ENCODE data around the gene SEMA6D. TPM values are rescaled to one million over a fixed set of nuclear protein-coding genes. Genes with fewer than 3 reads are reported as not detected.

Gene SEMA6D, protein sequence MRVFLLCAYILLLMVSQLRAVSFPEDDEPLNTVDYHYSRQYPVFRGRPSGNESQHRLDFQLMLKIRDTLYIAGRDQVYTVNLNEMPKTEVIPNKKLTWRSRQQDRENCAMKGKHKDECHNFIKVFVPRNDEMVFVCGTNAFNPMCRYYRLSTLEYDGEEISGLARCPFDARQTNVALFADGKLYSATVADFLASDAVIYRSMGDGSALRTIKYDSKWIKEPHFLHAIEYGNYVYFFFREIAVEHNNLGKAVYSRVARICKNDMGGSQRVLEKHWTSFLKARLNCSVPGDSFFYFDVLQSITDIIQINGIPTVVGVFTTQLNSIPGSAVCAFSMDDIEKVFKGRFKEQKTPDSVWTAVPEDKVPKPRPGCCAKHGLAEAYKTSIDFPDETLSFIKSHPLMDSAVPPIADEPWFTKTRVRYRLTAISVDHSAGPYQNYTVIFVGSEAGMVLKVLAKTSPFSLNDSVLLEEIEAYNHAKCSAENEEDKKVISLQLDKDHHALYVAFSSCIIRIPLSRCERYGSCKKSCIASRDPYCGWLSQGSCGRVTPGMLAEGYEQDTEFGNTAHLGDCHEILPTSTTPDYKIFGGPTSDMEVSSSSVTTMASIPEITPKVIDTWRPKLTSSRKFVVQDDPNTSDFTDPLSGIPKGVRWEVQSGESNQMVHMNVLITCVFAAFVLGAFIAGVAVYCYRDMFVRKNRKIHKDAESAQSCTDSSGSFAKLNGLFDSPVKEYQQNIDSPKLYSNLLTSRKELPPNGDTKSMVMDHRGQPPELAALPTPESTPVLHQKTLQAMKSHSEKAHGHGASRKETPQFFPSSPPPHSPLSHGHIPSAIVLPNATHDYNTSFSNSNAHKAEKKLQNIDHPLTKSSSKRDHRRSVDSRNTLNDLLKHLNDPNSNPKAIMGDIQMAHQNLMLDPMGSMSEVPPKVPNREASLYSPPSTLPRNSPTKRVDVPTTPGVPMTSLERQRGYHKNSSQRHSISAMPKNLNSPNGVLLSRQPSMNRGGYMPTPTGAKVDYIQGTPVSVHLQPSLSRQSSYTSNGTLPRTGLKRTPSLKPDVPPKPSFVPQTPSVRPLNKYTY
- total RNA-seq: 13.9 TPM

DNA sequence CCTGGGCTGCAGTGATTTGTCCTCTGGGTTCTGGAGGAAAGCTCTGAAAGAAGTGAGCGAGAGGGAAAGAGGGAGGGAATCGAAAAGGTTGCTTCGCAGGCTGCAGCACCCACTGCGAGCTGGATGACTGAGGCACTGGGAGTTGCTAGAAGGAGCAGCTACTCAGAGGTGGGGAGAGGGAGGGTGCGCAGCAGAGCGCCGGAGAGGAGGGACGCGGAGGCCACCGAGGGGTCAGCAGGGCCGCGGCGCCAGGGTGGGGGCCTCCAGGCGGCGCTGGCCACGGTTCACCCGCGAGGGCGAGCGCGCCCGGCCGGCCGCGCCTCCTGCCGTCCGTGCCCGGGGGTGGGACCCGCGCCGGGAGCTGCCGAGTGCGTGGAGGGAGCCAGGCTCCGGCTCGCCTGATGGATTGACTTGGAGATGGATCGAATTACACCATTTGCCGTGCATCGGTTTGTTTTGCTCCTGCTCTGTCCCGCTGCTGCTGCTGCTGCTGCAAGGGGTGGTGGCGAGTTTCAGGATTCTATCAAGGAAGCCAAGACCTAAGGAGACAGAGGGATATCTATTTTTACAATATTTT, at the start of gene SEMA6D:
TSS of gene SEMA6D (plus strand) at position 470 of the 577 bp plus-strand sequence. CDS start 42,294 bp downstream, outside the sequence.
- DNase-seq: peak; percentile 82

DNA sequence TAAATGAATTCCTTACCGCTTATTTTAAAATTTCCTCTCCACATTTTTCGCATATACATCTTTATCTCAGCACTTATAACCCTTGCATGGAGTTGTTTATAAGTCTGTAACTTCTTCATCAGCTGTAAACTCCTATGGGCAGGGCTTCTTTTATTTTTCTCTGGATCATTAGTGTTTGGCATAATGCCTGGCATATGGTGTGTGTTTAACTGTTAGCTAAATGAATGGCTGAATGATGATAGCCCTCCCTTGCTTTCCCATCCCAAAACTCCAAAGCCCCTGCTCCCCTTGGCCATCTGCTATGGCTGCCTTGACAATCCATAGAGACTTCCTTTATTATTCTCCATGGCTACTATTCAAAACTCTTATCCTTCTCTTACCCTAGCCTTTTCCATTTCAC, 48.1 kb upstream of the SEMA6D start:
- DNase-seq: peak; percentile 33

DNA sequence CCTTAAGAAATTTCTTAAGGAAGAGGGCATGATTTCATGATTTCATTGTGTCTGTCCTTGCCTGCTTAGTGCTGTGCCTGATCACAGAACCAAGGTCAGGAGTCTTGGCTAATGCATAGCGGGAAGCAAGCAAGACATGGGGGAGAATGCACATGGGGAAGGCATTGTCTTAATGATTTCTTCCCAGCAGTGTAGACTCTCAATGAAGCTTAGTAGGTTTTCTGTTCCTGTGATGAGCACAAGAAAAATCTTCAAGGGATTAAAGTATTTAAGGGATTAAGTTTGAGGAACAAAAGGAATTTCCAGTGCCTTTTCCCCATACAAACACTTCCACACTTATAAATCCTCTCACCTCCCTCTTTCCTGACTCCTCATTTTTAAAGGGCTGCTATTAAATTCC, 46.9 kb upstream of the SEMA6D start:
- no peak for DNase-seq

DNA sequence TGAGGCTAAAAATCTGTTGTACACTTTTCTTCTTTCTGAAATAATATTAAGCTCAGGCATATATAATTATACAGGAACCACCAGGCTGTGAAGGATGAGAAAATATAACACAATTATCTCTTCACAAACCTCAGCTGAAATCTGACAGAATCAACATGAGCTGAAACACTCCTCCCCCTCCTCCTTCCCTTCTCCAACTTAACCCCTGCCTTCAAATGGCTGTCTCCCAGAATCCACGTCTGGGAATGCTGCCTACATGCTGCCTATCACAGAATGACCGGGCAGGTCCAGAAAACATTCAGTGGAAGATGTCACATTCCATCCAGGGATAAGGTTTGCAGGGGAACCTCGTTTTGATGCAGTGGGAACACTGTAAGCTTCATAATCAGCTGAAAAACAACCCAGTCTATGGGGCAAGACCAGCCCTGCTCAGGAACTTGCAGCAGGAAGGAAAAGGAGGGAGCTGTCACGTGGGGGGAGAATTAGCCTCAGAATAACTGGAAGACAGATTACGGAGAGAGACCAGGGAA, 44.0 kb upstream of the SEMA6D start:
- no peak for DNase-seq

DNA sequence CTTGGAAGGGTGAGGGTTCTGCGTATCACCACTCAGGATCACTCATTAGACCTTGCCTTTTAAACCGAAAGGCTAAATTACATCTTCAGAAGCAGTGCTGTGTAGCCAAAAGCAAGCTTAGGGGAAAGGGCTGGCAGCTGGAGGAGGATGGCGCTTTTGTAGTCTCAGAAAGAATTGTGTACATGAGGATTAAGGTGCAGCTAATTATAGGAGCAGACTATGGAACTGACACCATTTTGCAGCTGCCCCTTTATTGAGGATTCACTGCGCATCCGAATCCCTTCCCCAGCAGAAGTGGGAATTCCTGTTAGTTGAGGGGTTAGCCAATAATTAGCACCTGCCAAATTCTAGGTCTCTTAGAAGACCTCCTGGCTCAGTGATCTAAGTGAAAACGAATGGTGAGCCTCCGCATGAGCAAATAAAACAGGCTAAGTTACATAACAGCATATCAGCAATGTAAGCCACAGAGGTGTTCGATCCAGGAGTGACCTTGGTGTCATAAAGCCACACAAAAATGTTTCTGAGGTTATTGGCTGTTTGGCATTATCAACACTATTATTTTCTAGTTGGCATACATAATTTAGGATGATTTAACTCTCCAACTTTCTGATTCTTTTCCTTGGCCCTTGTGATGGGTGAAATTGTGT, 42.6 kb upstream of the SEMA6D start:
- no peak for DNase-seq

DNA sequence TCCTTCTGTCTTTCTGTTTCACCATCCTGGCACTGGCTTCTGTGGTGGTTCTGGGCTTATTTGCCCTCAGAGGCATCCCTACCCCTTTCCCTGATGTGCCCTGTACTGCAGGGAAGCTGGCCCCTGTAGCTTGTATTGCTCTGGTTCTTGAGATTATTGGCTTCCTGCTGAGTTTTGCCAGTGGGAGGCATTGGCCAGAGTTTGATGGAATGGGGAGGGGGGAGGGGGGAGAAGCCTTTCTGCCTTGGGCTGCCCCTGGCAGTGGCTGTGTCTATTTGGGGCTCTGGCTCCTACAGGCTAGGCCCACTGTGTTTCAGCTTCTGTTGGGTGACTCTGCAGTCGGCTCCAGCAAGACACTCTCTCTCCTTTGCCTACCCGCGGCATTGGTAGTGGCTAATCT, 41.6 kb upstream of the SEMA6D start:
- DNase-seq: no peak

DNA sequence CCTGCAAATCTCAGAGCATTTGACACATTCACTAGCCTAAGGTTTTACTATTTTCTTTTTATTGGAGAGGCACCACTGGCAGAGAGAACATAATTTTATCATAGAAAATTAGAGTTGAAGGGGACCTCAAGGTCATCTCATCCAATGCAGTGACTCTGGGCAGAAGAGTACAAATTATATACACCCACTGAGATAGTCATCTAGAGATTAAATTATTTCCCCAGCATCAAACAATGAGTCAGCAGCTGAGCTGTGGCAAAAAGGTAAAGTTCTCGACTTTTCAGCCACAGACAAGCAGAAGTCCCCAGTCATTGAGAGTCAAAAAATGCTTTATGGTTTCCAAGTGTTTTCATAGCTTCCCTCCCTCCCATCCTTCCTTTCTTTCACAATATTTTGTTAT, 39.3 kb upstream of the SEMA6D start:
- DNase-seq: no peak

DNA sequence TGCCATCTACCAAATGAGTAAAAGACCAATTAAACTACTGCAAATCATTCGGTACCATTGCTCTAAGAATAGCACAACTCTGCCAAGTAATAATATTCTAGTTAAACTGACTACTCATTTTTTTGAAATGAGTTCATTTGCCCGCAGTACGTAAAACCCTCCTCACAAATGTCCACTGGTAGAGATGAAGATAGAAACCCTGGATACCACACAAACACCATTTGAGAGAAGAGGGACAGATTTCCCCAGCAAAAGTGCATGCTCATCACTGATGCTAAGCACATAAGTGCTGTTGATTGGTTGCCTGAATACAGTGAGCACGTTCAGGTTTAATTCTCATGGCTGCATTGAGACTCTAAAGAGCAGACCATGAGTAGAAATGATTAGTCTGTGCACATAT, 34.6 kb upstream of the SEMA6D start:
- no peak for DNase-seq

DNA sequence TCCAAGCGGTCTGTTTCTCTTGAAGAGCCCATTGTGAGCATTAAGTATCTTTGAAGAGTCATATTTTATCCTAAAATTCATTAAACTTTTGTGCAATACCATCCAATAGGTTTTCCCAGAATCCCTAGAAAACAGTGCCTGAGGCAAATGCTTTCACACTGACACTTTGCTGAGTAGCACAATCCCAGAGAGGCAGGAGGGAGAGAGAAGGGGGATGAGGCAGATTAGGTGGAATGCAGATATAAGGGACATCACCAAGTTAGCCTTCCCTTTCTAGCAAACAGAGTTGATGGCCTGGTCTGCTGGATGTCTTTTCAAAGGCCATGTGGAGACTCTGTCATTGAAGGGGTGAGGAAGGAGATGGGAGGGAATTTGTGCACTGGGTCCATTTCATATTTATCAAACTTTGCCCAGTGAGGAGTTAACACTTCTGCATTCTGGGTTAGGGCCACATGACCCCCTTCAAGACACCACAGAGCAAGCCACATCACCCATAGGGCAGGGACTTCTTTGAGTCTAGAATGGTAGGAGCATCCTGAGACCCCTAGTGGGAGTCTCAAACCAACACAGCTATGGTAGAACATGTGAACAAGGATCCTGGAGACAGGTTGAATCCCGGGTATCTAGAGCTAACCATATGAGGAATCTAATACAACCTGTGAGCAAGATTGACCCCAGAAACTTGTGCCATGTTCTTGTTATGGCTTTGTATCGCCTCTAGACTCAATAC, 32.0 kb upstream of the SEMA6D start:
- no peak for DNase-seq

DNA sequence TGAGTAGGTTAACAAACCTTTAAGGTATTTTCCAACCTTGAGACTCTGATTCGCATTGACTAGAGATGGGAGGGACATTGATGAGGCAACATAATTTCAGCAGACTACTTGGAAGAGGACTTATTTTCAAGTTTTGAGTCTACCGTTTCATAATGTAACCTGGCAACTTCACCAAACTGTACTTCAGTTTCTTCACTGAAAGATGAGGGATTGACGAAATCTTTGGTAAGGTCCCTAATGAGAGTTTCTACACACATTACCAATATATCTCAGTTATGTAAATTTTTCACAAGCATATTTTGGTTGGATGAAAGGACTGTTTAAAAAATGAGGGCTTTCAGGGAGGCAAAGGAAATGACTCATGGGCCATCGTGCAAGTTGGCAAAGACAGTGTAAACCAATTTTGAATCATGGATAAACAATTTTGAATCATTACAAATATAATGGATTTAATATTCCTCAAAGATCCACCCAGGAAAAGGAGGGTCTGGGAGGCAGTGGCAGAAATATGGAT, 28.7 kb upstream of the SEMA6D start:
- DNase-seq: no peak

DNA sequence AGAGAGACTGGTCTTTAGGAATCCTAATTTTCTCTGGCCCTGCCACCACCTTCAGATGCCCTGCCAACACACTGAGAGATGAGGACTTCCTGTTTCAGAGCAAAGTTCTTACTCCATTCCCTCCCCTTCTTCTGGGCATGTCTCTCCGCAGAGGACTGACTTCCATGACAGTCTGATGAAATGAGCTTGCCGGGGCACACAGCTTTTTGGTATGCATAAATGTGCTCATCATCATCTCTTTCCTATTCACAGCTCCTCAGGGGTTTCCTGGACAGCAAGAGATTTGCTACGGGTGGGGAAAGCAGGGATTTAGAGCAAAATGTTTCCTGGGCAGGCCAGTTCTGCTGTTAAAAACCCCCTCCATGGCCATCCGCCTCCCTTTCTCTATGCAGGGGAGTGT, 27.6 kb upstream of the SEMA6D start:
- no peak for DNase-seq

DNA sequence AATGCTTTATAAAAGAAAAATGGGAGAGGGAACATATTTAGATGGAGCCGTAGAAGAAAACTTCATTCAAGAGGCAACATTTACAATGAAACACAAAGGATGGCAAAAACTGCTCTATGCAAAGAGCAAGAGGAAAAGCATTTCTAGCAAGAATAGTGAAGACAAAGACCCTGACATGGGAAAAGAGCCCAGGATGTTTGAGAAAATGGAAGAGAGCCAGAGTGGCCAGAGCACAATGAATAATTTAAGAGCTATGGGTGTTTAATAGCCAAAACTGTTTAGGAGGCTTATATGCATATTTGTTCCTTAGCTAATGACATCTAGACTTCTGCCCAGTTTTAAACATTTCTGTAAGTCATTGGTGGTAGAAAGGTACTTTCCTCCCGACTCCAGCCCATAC, 25.4 kb upstream of the SEMA6D start:
- DNase-seq: no peak

DNA sequence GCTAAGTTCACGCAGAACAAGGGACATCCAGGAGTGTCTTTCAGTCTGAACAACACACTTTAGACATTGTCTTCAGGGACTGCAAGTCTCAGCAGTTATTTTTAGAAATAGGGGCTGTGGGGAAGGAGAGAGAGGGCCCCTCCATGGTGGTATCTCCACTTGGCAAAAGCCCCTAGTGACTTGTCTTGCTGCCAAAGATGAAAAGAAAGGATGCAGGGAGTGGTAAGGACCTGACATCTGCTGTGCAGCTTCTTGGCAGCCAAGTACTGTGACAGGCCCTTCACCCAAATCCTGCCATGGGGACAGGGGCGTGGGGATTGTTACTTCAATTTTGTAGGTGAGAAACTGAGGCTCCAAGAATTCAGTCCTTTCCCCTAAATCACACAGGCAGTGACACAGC, 21.0 kb upstream of the SEMA6D start:
- DNase-seq: no peak

DNA sequence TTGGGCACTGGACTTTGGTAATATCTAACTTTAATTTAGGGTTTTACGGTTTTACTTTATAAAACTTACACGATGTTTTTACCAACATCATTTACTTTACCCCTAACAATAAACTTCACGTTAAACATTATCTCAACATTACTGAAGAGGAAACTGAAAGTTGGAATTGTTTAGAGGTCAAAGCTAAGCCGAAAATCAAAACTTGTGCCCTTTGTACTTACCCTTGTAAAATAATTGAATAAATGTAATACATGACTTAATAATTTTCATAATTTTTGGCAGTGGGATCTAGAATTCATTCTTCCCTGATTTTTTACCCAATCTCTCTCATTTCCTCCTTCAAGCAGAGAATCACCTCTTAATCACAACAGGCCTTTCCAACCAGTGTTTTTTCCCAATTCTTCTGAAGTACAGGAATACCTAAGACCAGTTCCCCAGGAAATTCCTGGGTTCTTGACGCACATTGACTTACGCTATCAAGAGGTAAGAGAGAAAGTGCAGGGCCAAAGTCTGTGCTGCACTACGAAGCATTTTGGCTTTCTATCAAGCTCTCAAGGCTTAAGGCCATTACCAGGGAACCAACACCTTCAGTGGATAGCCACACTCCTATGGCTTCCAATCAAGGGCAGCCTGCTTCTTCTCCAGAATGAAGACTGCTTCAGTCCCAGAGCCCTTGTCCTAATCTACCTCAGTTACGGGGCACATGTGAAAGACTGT, 11.9 kb upstream of the SEMA6D start:
- no peak for DNase-seq

DNA sequence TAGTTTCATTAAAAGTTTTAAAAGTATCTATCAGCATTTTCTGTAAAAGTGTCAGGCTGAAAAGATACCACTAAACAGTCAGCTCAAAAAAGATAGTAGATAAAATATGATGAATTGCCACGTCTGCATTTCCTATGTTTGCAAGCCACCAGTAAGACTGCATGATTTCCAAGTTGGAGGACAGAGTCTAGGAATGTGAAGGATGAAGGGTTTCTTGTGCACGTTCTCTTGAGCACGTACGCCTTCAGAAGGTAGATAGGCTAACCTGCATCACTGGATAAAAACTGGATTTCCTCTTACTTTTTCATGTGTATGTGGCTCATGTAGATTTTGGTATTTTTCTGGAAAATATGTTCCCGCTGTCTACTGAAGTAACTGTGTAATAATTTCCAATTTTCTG, 9.9 kb upstream of the SEMA6D start:
- no peak for DNase-seq

DNA sequence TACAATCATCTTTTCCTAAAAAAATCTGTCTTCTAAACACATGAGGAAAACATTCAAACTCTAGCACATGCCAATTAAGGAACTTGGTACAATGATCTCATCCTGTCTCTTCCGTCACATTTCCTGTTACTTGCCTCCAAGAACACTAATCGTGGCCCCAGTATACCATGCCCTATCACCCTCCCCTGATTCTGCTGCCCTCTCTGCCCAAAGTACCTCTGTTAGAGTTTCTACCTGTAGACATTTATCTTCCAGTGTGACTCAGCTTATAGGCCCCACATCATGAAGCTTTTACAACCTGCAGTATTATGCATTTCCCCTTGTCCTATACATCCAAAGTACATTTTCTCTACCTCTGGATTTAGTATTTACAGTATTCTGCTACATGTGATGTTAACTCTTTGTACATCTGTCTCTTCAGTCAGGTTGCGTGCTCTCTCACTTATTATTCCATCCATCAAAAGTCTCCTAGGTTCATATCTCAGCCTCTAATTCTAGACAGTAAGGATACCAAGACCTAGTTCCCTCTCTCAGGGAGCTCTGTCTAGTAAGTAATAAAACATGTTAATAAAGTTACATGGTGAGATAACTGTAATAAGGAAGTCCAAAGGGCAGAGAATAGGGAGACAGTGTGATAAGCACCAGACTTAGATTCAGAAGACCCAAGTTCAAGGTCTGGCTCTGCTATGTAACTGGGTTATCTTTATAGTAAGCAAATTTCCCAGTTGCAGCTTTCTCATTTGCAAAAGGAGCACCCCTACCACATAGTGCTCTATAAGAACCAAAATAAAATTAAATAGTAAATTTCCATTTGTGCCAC, 8.9 kb upstream of the SEMA6D start:
- peak; percentile 49 for DNase-seq

DNA sequence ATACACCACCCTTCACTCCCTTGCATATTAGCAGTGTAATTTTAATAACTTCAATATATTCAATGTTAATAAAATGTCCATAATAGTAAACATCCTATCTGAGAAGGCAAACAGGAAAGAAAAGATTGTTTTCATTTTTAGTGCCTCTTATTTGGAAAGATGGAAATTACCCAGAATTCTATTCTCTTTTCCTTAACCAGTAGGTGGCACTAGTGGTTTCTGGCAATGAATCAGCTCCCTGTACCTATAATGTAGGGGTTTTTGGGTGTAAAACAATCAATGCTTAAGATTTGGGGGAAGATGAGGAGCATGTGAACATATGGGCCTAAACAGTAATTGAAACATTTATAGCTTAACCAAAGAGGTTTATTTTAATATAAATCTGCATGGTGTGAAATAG, 5.7 kb upstream of the SEMA6D start:
- DNase-seq: no peak

DNA sequence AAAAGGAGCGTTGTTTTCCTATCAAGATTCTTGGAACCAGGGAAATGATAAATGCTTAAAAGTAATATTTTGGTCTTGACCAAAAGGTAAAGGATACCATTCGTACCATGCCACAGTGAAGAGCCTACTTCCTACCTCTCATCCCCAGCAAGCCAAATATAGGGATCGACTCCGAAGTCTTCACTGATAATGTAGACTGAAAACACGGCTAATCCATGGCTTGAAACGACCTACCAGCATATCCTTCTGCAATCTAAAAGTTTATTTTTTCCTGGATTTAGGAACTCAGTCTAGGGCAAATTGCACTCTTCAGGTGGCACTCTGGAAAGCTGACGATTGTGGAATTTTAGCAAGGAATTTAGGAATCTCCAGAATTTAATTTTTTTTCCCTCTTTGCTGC, 1.9 kb upstream of the SEMA6D start:
- DNase-seq: no peak

DNA sequence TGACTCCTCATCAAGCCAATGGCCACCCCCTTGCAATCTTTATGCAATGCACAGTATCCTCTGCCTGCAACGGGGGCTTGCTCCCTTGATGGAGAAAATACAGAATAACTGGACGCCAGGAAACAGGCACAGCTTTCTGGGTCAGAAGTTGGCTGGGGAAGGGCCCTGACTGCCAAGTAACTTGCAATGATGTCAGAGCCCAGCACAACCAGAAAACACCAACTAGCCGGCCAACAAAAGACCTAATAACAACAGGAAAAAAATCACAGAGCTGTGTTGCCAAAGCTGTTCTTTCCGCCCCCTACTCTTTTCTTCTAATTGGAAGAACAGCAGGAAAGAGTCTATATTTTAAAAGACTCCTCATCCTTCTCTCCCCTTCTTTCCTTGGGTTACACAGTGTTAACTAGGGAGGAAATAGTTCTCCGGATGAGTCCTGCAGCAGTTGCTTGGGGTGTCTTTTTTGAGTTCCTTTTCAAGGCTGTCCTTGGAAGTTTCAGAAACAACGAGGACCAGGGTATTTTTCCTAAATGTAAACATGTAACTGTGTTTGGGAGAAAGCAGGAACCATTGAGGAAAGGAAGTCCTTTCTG, 1.4 kb upstream of the SEMA6D start:
- peak; percentile 37 for DNase-seq

Measured in skin of body (tissue), 2 donors.